IMR-90 (cell line): ENCODE results near the gene RNASE7. TPM values are rescaled to one million over a fixed set of nuclear protein-coding genes. Genes with fewer than 3 reads are reported as not detected.

ENCODE experiments used
- ATAC-seq: fragments of 200-7000 bp; cut with Tn5 transposase; 2 replicates; pipeline ENCODE4 v1.9.1; 2020; ENCODE audit warnings: low read depth, mild to moderate bottlenecking, moderate library complexity
- BruUV-seq: library from RNA; stranded (reverse); fragments of 400-500 nt; replicated peaks from 2 replicates; lab custom pipeline; 2021; lab: Mats Ljungman, UMichigan
- CTCF ChIA-PET: fragments of 300-600 bp; formaldehyde crosslinking; extraction: SDS; loops from one replicate; lab custom pipeline; 2021; ENCODE audit warnings: antibody characterized with exemption; lab: Yijun Ruan, JAX
- POLR2A ChIA-PET: fragments of 300-600 bp; sonication (Branson Sonifier 250); formaldehyde crosslinking; loops from one replicate; lab custom pipeline; 2022; ENCODE audit warnings: antibody characterized with exemption; ENCODE audit not compliant: unreplicated experiment; lab: Charles Lee
- DNase-seq: peaks from one replicate; pipeline ENCODE4 v3.0.0; 2013
- H2AFZ ChIP-seq: replicated peaks from 2 replicates; pipeline ENCODE3; 2013; ENCODE audit warnings: low read length, mild to moderate bottlenecking; ENCODE audit not compliant: poor library complexity
- H2AK5ac ChIP-seq: 2 replicates; pipeline ENCODE4 v1.6.1; 2013; ENCODE audit warnings: low read depth, low read length, inconsistent platforms
- H2AK9ac ChIP-seq: replicated peaks from 2 replicates; pipeline ENCODE3; 2013; ENCODE audit warnings: mild to moderate bottlenecking, low read depth, low read length, moderate library complexity; ENCODE audit not compliant: poor library complexity
- H2BK120ac ChIP-seq: 2 replicates; pipeline ENCODE4 v1.6.1; 2013; ENCODE audit warnings: low read depth, low read length, inconsistent platforms
- H2BK15ac ChIP-seq: 3 replicates; pipeline ENCODE4 v1.6.1; 2013; ENCODE audit warnings: low read depth, low read length, inconsistent platforms
- H2BK20ac ChIP-seq: 2 replicates; pipeline ENCODE4 v1.6.1; 2013; ENCODE audit warnings: low read depth, mild to moderate bottlenecking, inconsistent platforms, low read length, moderate library complexity
- H2BK5ac ChIP-seq: 2 replicates; pipeline ENCODE4 v1.6.1; 2013; ENCODE audit warnings: mild to moderate bottlenecking, low read depth, low read length, inconsistent platforms; ENCODE audit not compliant: poor library complexity, severe bottlenecking
- H3K14ac ChIP-seq: replicated peaks from 2 replicates; pipeline ENCODE4 v1.6.1; 2013; ENCODE audit warnings: low read depth, low read length, inconsistent platforms
- H3K18ac ChIP-seq: 2 replicates; pipeline ENCODE4 v1.6.1; 2013; ENCODE audit warnings: low read depth, low read length, control low read depth
- H3K23ac ChIP-seq: 2 replicates; pipeline ENCODE4 v1.6.1; 2013; ENCODE audit warnings: low read depth, low read length, inconsistent platforms
- H3K27ac ChIP-seq: 2 replicates; pipeline ENCODE4 v1.5.1; 2013; ENCODE audit warnings: mild to moderate bottlenecking, control low read depth, low read length; ENCODE audit not compliant: insufficient read depth
- H3K27me3 ChIP-seq: 2 replicates; pipeline ENCODE4 v1.6.1; 2013; ENCODE audit warnings: low read length; ENCODE audit not compliant: control insufficient read depth, insufficient read depth
- H3K36me3 ChIP-seq: 2 replicates; pipeline ENCODE4 v1.6.1; 2013; ENCODE audit warnings: low read length, mixed read lengths; ENCODE audit not compliant: control insufficient read depth, insufficient read depth
- H3K4ac ChIP-seq: 2 replicates; pipeline ENCODE4 v1.6.1; 2013; ENCODE audit warnings: low read depth, low read length, inconsistent platforms
- H3K4me1 ChIP-seq: 2 replicates; pipeline ENCODE4 v1.6.1; 2013; ENCODE audit warnings: low read length, mixed read lengths; ENCODE audit not compliant: control insufficient read depth, insufficient read depth
- H3K4me2 ChIP-seq: 2 replicates; pipeline ENCODE4 v1.6.1; 2013; ENCODE audit warnings: low read depth, mild to moderate bottlenecking, control low read depth, low read length, moderate library complexity
- H3K4me3 ChIP-seq: 2 replicates; pipeline ENCODE4 v1.5.1; 2013; ENCODE audit warnings: low read depth, mild to moderate bottlenecking, control low read depth, low read length, moderate library complexity; ENCODE audit not compliant: insufficient read depth
- H3K56ac ChIP-seq: 2 replicates; pipeline ENCODE4 v1.6.1; 2013; ENCODE audit warnings: low read length, inconsistent platforms; ENCODE audit not compliant: insufficient read depth; ENCODE audit errors: extremely low read depth
- H3K79me1 ChIP-seq, 2 experiments: 2 replicates each; pipeline ENCODE4 v1.6.1; 2013; ENCODE audit warnings: low read length in 2 of 2, inconsistent platforms in 1 of 2, low read depth in 1 of 2
- H3K9ac ChIP-seq: 2 replicates; pipeline ENCODE4 v1.6.1; 2013; ENCODE audit warnings: low read depth, low read length, control low read depth
- H3K9me1 ChIP-seq: 2 replicates; pipeline ENCODE4 v1.6.1; 2013; ENCODE audit warnings: low read length, inconsistent platforms; ENCODE audit not compliant: insufficient read depth
- H3K9me3 ChIP-seq: 2 replicates; pipeline ENCODE4 v1.6.1; 2013; ENCODE audit warnings: low read length; ENCODE audit not compliant: control insufficient read depth, insufficient read depth
- H4K20me1 ChIP-seq: 2 replicates; pipeline ENCODE4 v1.6.1; 2013; ENCODE audit warnings: low read length, inconsistent platforms; ENCODE audit not compliant: insufficient read depth
- H4K5ac ChIP-seq: 2 replicates; pipeline ENCODE4 v1.6.1; 2013; ENCODE audit warnings: mild to moderate bottlenecking, low read depth, low read length, control low read depth
- H4K8ac ChIP-seq, 2 experiments: 2 replicates each; pipeline ENCODE4 v1.6.1; 2013; ENCODE audit warnings: low read depth in 2 of 2, low read length in 2 of 2, control low read depth in 1 of 2, inconsistent platforms in 1 of 2
- H4K91ac ChIP-seq: 2 replicates; pipeline ENCODE4 v1.6.1; 2013; ENCODE audit warnings: low read depth, low read length, inconsistent platforms; ENCODE audit not compliant: insufficient read depth
- BHLHE40 ChIP-seq: fragments of 150-350 bp; IDR thresholded peaks from 2 replicates; pipeline ENCODE4 v1.6.1; 2016; ENCODE audit warnings: mild to moderate bottlenecking, low read depth, low read length
- CEBPB ChIP-seq: IDR thresholded peaks from 2 replicates; pipeline ENCODE4 v1.6.1; 2012; ENCODE audit warnings: low read depth, low read length, improper control_type of control experiment
- CHD1 ChIP-seq: IDR thresholded peaks from 2 replicates; pipeline ENCODE4 v1.6.1; 2012; ENCODE audit warnings: low read depth, low read length, improper control_type of control experiment
- CTCF ChIP-seq: conservative IDR thresholded peaks from 2 replicates; pipeline ENCODE4 v1.5.1; 2012; ENCODE audit warnings: mild to moderate bottlenecking, low read depth, low read length, improper control_type of control experiment
- ELK1 ChIP-seq: fragments of 150-350 bp; IDR thresholded peaks from 2 replicates; pipeline ENCODE4 v1.6.1; 2016; ENCODE audit warnings: low read depth, mild to moderate bottlenecking, low read length, moderate library complexity, borderline replicate concordance
- FOS ChIP-seq: fragments of 150-350 bp; IDR thresholded peaks from 2 replicates; pipeline ENCODE4 v1.6.1; 2016; ENCODE audit warnings: low read depth, low read length
- MAFK ChIP-seq: IDR thresholded peaks from 2 replicates; pipeline ENCODE4 v1.6.1; 2012; ENCODE audit warnings: low read depth, low read length, improper control_type of control experiment
- MAZ ChIP-seq: IDR thresholded peaks from 2 replicates; pipeline ENCODE4 v1.6.1; 2012; ENCODE audit warnings: low read depth, mild to moderate bottlenecking, low read length, improper control_type of control experiment, moderate library complexity, borderline replicate concordance
- MXI1 ChIP-seq: IDR thresholded peaks from 2 replicates; pipeline ENCODE4 v1.6.1; 2012; ENCODE audit warnings: low read depth, mild to moderate bottlenecking, low read length, moderate library complexity, borderline replicate concordance
- NFE2L2 ChIP-seq: fragments of 150-350 bp; IDR thresholded peaks from 2 replicates; pipeline ENCODE4 v1.6.1; 2016; ENCODE audit warnings: low read depth, mild to moderate bottlenecking, low read length
- POLR2A ChIP-seq: IDR thresholded peaks from 2 replicates; pipeline ENCODE4 v1.6.1; 2012; ENCODE audit warnings: mild to moderate bottlenecking, low read depth, low read length
- RAD21 ChIP-seq: IDR thresholded peaks from 2 replicates; pipeline ENCODE4 v1.6.1; 2012; ENCODE audit warnings: low read length, improper control_type of control experiment
- RCOR1 ChIP-seq: IDR thresholded peaks from 2 replicates; pipeline ENCODE4 v1.6.1; 2012; ENCODE audit warnings: mild to moderate bottlenecking, low read length, improper control_type of control experiment; ENCODE audit not compliant: insufficient replicate concordance
- RFX5 ChIP-seq: IDR thresholded peaks from 2 replicates; pipeline ENCODE4 v1.8.0; 2012; ENCODE audit warnings: low read depth, mild to moderate bottlenecking, low read length, moderate library complexity
- SMC3 ChIP-seq: fragments of 150-350 bp; IDR thresholded peaks from 2 replicates; pipeline ENCODE4 v1.6.1; 2016; ENCODE audit warnings: low read depth, mild to moderate bottlenecking, antibody characterized with exemption, low read length, moderate library complexity
- USF2 ChIP-seq: fragments of 150-350 bp; IDR thresholded peaks from 2 replicates; pipeline ENCODE4 v1.6.1; 2017; ENCODE audit warnings: mild to moderate bottlenecking, antibody characterized with exemption, low read length, low read depth
- WGBS, 2 experiments: methylation state at CpG; one replicate each; pipeline versions ENCODE4 v1.1.5 to v1.1.7; 2013; ENCODE audit warnings: missing lambda C conversion rate in 2 of 2; ENCODE audit not compliant: insufficient read length in 1 of 2; ENCODE audit errors: extremely low coverage in 2 of 2; 5-methylcytosine and 5-hydroxymethylcytosine counted together
- dilution Hi-C: fragments of 300-500 bp; cut with HindIII; formaldehyde crosslinking; loops from one replicate; pipeline ENCODE4 v1.14.3; 2018; ENCODE audit warnings: low sequenced_read_pairs; ENCODE audit not compliant: unreplicated experiment
- in situ Hi-C: fragments of 300-500 bp; cut with MboI; formaldehyde crosslinking; loops from 3 replicates; pipeline ENCODE4 v1.14.3; 2019; ENCODE audit warnings: low sequenced_read_pairs, inconsistent platforms, mixed read lengths
- intact Hi-C: fragments of 100-400 bp; cut with micrococcal nuclease; formaldehyde crosslinking; loops from 2 replicates; pipeline ENCODE4 v1.10.0; 2022
- polyA plus RNA-seq, 3 experiments: library from polyadenylated mRNA; depleted of rRNA; stranded (reverse); fragments of >200 nt; gene quantifications; 2 replicates each; pipeline ENCODE4 v1.2.3, GENCODE V29; 2012; ENCODE audit warnings: low replicate concordance in 1 of 3
- total RNA-seq: library from RNA; depleted of rRNA; stranded (reverse); fragments of >200 nt; gene quantifications from 2 replicates; pipeline ENCODE4 v1.2.3, GENCODE V29; 2012

RNASE7 gene
- total and polyA plus RNA-seq, 2 of the 4 experiments (the other 2 are of a cell fraction): not detected

GRCh38 chr14:21023174-21023573 lies 19.0 kb upstream of the RNASE7 start:
- dilution Hi-C loops: no loop called here
- Histone ChIP-seq H3K36me3 (no peaks in the 10 kb centered on the region), H3K4ac (no peak overlapping the region), H2BK5ac (no peak overlapping the region), H3K27me3 (peaks cover 59% of the 10 kb centered on the region), H3K9me1 (no peaks in the 10 kb centered on the region), H3K79me1 (no peaks in the 10 kb centered on the region), H3K4me2 (no peak overlapping the region), H4K91ac (no peak overlapping the region), H2AK5ac (no peak overlapping the region), H2BK20ac (no peak overlapping the region), H4K5ac (no peak overlapping the region), H2BK120ac (no peak overlapping the region), H3K23ac (no peak overlapping the region), H3K9me3 (no peaks in the 10 kb centered on the region), H3K9ac (no peak overlapping the region), H2AK9ac (no peak overlapping the region), H3K4me1 (no peaks in the 10 kb centered on the region), H3K18ac (no peak overlapping the region), H4K20me1 (no peaks in the 10 kb centered on the region), H3K56ac (no peak overlapping the region), H2BK15ac (no peak overlapping the region), H4K8ac (no peak overlapping the region), H3K4me3 (no peak overlapping the region), H2AFZ (no peak overlapping the region), H3K27ac (no peak overlapping the region), H3K14ac (no peak overlapping the region)
- TF ChIP-seq RCOR1: no peak
- no peak for TF ChIP-seq RAD21
- TF ChIP-seq POLR2A: no peak
- TF ChIP-seq FOS: no peak
- TF ChIP-seq MAFK: no peak
- TF ChIP-seq CHD1: no peak
- TF ChIP-seq CEBPB: no peak
- TF ChIP-seq USF2: no peak
- no peak for TF ChIP-seq CTCF
- no peak for TF ChIP-seq NFE2L2
- no peak for TF ChIP-seq BHLHE40
- no peak for TF ChIP-seq ELK1
- no peak for TF ChIP-seq RFX5
- TF ChIP-seq MAZ: no peak
- no peak for TF ChIP-seq MXI1
- TF ChIP-seq SMC3: no peak
- ATAC-seq (no peak), DNase-seq (no peak)
- BruUV-seq: no TSS peak
- WGBS, 2 experiments: no CpG with 5 or more reads among the region's 7 CpGs
- in situ Hi-C loops: no loop called here
- intact Hi-C loops: no loop called here
- POLR2A ChIA-PET: no interaction called here
- CTCF ChIA-PET: interaction anchor here (1.2 kb wide), 1 partner anchor 9 kb away, joined by 4 read pairs; no protein-coding TSS in a partner anchor
